Activated effector memory CD4-positive, alpha-beta T cell treated with anti-CD3 and anti-CD28 coated beads, Interleukin-2, amount 50 U/mL, for 16 hours (primary cell): Measurements from ENCODE around the gene ANKRD12.
"Not testable (repeated sequence)": the region's sequence is repeated elsewhere in the genome, so short reads cannot be mapped to it uniquely, and the experiment has no call there.

Source experiments
- DNase-seq: peaks from one replicate; pipeline ENCODE4 v3.0.0-alpha.2; 2020

ANKRD12 gene

DNA sequence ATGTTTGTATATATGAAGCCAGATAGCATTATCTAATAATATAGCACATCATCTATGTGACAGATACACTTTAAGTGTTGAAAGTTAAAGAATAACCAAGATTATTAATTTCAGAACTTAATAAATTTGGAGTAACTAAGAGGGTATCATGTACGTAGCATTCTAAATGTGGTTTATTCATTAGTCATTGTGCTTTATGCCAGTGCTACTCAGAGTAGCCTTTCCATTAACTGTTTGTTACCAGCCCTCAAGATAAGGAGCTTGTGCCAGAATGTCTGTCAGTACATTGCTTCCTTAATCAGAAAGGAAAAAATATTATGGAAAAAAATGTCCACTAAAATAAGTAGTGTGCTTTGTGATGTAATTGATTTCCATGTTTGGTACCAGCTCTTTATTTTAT lies 103.1 kb downstream of the ANKRD12 start:
- no peak for DNase-seq

DNA sequence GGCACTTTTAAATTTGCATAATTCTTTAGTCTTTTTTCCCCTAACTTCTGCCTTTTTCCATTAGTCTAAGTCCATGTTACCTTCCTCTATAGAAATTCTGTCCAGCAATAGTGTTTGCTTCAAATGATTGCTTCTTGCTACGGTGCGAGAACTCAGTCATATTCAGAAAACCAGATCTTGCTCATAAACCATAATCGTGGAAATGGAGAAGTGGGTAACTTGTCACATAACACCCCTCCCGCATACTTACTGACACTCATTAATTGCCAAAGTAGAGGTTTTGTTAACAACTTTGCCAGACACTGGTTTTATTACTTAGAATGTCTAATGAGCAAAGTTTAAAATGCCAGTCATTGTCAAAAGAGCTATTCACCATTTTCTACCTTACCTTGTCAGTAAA lies 103.7 kb downstream of the ANKRD12 start:
- no peak for DNase-seq

GRCh38 chr18:9243029-9243428 lies 106.4 kb downstream of the ANKRD12 start:
- DNase-seq = no peak

- DNase-seq = no peak
Measured at GRCh38 chr18:9244376-9244775, 107.8 kb downstream of the ANKRD12 start.

- no peak for DNase-seq
Measured at GRCh38 chr18:9248661-9249060, 112.1 kb downstream of the ANKRD12 start.

- no peak for DNase-seq
Measured at GRCh38 chr18:9249254-9249653, 112.7 kb downstream of the ANKRD12 start.

DNA sequence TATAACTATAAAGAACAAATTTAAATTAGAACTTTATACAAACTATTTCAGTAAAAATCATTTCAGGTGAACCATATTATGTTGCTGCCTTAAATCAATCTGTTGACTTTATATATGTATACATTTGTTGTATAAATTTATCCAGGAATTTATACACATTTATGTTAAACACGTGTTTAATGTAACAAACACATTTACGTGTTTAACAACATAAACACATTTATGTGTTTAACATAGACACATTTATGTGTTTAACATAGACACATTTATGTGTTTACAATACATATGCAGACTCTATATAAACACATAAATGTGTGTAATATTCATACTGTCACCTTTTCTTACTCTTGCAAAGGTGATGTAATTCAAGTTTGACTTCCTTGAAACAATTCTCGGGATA lies 122.6 kb downstream of the ANKRD12 start:
- no peak for DNase-seq

DNA sequence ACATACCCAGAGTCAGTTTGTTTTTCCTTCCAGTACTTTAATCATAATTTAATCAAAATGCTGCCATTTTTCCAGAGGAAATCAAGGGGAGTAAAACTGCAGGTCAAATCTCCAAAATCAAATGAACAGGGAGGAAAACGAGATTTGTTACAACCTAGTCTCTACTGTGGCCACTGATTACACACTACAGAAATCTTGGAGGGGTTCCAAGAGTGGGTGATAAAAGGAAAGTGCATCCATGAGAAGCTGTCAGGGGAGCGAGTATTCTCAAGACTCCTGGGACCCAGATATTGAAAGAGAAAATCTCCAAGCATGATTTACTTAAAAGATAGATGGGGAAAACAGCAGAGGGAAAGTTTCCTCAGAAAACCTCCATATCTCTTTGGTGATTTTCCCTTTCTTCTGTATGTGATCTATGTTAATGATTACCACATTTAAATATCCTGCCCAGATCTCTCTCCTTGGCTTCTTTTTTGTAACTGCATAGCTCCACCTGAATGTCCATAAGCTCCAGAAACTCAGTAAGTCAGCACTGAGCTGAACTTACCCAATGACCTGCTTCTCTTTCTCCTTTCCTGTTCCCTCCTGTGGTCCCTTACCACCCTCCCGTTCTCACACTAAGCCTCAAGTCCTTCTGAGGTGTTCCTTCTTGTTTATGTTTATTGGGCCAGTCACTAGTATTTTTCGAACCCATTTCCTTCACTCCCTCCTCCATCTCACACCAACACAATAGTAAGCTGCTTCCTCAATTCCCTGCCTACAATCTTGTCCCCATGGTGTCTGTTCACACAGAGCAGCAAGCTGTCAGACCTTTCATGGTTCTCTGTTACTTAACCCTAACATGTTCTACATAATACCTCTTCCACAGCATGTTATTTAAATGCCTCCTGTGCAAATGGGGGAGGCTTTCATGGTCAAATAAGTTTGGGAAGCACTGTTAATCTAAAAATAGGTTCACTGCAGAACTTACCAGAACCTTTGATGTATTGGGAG lies 124.1 kb downstream of the ANKRD12 start:
- DNase-seq = no peak

DNA sequence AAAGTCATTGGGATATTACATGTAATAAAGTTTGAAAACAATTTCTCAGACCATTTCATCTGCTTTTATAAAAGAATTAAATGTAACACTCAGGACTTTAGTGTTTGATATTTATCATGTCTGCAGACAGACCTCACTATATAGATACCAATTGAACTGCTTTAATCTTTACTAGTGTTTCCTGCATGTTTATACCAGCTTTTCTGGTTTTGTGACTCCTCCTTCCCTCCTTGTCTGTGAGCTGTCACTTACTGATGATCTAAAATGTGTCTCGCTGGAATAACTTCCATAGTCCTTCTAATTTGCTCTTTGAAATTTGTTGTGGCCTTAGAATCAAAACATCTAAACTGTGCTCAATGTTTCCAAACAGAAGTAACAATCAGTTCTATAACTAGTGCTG lies 126.7 kb downstream of the ANKRD12 start:
- no peak for DNase-seq

DNA sequence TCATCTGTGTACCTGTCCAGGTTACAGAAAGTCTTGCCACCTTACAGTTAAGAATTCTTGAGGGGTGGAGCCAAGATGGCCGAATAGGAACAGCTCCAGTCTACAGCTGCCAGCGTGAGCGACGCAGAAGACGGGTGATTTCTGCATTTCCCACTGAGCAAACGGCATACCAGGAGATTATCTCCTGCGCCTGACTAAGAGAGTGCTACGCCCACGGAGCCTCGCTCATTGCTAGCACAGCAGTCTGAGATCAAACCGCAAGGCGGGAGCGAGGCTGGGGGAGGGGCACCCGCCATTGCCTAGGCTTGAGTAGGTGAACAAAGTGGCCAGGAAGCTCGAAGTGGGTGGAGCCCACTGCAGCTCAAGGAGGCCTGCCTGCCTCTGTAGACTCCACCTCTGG lies 128.2 kb downstream of the ANKRD12 start:
- not testable (repeated sequence) for DNase-seq

GRCh38 chr18:9273221-9273620 lies 136.6 kb downstream of the ANKRD12 start:
- no peak for DNase-seq

- DNase-seq = no peak
Measured at GRCh38 chr18:9275890-9276289, 139.3 kb downstream of the ANKRD12 start.

DNA sequence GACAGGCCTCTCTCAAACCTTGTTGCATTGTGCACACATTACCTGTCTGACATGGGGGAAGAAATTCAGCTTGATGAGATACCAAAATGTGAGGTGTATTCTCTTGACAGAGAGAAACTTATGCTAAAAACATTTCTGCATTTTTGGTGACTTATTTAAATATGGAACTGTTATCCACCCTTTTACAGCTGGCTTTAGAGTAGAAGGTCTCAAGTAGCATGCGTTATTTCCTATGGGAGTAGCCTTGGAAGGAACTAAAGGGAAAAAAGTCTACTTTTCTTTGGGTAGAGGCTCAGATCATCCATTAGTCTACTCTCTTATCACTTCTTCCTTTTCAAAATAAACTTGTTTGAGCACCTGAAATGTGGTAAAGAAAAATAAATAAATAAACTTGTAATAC lies 141.4 kb downstream of the ANKRD12 start:
- no peak for DNase-seq

- no peak for DNase-seq
Measured at GRCh38 chr18:9280849-9281248, 144.3 kb downstream of the ANKRD12 start.

DNA sequence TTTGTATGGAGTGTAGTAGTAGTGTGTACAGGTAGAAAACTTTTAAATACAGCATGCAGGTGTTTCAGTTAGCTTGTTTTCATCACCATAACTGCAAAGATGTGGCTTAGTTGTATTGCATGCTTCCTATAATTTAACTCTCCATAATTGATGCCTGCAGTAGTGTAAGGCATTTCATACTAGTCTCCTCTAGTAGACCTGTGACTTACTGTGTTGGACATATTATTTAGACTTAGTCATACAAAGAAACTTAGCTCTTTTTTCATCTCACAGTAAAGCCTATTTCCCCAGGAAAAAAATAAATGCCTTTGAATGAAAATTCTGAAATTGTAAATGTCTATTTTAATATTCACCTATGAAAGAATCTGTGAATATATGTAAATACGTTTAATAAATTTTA lies 145.2 kb downstream of the ANKRD12 start:
- DNase-seq = no peak

DNA sequence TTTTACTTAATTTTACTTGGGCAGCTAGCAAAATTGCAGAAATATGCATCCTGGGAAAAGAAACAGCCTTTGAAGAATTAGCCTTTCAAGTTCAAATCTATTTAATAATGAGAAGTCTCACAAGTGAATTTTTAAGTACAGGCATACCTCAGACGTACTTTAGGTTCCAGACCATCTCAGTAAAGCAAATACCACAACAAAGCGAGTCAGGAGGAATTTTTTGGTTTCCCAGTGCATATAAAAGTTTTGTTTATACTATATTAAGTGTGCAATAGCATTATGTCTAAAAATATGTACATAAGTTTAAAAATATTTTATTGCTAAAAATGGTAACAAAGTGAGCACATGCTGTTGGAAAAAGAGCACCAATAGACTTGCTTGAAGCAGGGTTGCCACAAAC lies 147.2 kb downstream of the ANKRD12 start:
- no peak for DNase-seq

DNA sequence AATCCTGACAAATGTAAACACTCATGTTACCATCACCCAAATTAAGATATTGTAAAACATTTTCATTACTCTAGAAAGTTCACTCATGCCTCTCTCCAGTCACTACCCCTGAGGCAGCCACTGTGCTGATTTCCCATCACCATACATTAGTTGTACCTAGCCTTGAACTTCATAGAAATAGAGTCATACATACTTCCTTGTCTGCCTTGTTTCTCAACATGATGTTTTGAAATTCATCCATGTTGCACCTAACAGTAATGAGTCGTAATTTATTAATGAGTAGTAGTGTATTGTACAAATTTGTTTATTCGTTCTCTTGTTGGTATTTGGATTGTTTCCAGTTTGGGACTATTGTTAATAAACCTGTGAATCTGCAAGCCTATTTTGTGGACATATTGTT lies 149.0 kb downstream of the ANKRD12 start:
- no peak for DNase-seq

- no peak for DNase-seq
Measured at GRCh38 chr18:9287036-9287435, 150.5 kb downstream of the ANKRD12 start.

DNA sequence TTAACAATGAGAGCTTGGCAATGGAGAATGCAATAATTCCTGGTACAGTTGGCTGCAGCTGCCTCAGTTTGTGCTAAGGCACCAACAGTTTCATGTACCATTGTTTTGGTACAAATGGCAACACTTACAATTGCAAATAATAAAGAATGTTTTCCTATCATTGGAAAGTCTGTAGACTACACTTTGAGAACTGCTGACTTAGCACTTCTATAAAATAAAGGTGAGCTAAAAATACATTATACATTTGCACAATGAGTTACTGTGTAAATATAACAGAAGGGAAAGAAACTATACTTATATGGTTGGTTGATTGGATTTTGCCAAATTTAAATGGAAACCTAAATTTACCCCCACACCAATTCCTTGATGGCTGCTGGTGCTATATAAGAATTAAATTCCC lies 153.1 kb downstream of the ANKRD12 start:
- no peak for DNase-seq

DNA sequence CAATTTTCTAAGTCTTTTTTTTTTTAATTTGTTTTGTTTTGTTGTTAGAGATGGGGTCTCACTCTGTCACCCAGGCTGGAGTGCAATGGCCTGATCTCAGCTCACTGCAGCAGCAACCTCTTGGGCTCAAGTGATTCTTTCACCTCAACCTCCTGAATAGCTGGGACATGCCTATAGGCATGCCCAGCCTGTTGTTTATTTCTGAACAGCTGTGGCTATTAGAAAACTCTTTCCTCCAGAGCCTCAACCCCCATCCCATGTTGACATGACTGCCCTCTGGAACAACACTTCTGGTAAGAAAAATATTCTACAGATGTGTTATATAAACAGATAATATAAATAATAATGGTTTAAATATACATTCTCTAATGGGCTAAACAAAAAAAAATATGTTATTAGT lies 153.6 kb downstream of the ANKRD12 start:
- DNase-seq = no peak

- DNase-seq = no peak
Measured at GRCh38 chr18:9292047-9292446, 155.5 kb downstream of the ANKRD12 start.

DNA sequence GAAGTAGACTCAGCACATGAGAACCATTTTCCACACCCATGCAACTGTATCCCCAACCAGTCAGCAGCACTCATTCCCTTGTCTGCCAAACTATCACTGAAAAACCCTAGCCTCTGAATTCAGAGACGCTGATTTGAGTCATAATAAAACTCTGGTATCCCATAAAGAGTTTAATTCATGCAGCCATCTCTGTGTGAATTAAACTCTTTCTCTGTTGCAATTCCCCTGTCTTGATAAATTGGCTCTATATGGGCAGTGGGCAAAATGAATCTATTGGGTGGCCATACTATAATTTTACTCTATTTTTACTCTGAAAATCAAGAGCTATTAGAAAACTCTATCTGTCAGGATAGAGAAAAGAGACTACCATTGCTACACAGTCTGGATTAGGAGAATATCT lies 157.4 kb downstream of the ANKRD12 start:
- no peak for DNase-seq

DNA sequence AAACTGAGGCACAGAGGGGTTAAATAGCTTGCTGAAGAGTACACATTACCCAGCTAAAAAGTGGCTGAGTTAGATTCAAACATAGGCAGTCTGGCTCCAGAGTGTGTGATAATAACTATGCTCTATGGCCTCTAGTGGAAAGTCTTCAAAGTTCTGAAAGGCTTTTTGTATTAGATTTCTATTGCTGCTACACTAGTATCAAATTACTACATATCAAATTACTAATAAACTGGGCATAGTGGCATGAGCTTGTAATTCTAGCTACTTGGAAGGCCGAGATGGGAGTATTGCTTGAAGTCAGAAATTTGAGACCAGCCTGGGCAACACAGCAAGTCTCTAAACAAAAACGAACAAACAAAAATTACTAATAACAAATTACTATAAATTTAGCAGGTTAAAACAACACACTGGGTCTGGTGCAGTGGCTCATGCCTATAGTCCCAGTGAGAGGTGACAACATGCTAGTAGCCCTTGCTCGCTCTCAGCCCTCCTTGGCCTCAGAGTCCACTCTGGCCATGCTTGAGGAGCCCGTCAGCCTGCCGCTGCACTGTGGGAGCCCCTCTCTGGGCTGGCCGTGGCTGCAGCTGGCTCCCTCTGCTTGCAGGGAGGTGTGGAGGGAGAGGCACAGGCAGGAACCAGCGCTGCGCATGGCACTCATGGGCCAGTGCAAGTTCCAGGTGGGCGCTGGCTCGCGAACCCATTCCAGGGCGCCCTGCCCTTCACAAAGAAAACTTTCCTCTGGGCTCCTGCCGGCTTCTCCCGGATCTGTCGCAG lies 159.8 kb downstream of the ANKRD12 start:
- no peak for DNase-seq

DNA sequence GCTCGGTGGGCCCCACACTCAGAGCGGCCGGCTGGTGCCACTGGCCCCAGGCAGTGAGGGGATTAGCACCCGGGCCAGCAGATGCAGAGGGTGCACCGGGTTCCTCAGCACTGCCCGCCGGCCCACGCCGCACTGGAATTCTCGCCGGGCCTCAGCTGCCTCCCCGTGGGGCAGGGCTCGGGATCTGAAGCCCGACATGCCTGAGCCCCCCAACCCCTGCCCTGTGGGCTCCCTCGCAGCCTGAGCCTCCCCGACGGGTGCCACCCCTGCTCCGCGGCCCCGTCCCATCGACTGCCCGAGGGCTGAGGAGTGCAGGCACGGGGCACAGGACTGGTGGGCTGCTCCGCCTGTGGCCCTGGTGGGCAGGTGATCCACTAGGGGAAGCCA lies 160.4 kb downstream of the ANKRD12 start:
- no peak for DNase-seq
